GM06990 (cell line): ENCODE data around the gene EFR3B.

ENCODE experiments used
- DNase-seq: peaks from one replicate; pipeline ENCODE4 v3.0.0-alpha.2; 2011; ENCODE audit not compliant: insufficient read length; ENCODE audit errors: extremely low read depth
- H3K27me3 ChIP-seq: replicated peaks from 2 replicates; pipeline ENCODE4 v1.6.0; 2011; ENCODE audit warnings: low read length; ENCODE audit not compliant: control insufficient read depth, insufficient read depth
- H3K36me3 ChIP-seq: 2 replicates; pipeline ENCODE4 v1.5.1; 2011; ENCODE audit warnings: low read length; ENCODE audit not compliant: control insufficient read depth, insufficient read depth
- H3K4me3 ChIP-seq: replicated peaks from 2 replicates; pipeline ENCODE4 v1.5.1; 2011; ENCODE audit warnings: low read depth, mild to moderate bottlenecking, control low read depth, low read length
- TF ChIP-seq, protein P1 (sequence below): IDR thresholded peaks from 2 replicates; pipeline ENCODE4 v1.5.1; 2011; ENCODE audit warnings: low read length, control low read depth, mild to moderate bottlenecking, inconsistent platforms; ENCODE audit not compliant: insufficient read depth, poor library complexity, severe bottlenecking

Gene EFR3B

DNA sequence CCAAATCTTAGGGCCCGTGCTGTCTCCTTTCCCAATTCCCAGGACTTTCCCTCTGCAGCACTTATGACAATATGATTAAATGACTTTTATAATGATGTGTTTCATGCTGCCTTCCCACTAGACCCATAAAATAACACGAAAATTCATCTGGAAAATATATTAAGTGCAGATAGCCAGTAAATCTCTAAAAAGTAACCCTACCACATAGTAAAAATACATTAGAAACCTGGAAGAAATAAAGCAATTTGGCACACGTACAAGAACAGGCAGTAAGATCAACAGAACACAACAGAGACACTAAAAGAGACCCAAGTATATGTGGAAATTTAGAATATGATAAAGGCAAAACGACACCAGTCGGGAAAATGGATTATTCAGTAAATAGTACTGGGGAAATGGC, 156.7 kb downstream of the EFR3B start:
- H3K4me3 ChIP-seq: no peak overlapping the region
- no peak for DNase-seq
- TF ChIP-seq, protein P1, sequence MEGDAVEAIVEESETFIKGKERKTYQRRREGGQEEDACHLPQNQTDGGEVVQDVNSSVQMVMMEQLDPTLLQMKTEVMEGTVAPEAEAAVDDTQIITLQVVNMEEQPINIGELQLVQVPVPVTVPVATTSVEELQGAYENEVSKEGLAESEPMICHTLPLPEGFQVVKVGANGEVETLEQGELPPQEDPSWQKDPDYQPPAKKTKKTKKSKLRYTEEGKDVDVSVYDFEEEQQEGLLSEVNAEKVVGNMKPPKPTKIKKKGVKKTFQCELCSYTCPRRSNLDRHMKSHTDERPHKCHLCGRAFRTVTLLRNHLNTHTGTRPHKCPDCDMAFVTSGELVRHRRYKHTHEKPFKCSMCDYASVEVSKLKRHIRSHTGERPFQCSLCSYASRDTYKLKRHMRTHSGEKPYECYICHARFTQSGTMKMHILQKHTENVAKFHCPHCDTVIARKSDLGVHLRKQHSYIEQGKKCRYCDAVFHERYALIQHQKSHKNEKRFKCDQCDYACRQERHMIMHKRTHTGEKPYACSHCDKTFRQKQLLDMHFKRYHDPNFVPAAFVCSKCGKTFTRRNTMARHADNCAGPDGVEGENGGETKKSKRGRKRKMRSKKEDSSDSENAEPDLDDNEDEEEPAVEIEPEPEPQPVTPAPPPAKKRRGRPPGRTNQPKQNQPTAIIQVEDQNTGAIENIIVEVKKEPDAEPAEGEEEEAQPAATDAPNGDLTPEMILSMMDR: no peak
- no peaks in the 10 kb centered on the region for H3K36me3 ChIP-seq
- no peaks in the 10 kb centered on the region for H3K27me3 ChIP-seq

DNA sequence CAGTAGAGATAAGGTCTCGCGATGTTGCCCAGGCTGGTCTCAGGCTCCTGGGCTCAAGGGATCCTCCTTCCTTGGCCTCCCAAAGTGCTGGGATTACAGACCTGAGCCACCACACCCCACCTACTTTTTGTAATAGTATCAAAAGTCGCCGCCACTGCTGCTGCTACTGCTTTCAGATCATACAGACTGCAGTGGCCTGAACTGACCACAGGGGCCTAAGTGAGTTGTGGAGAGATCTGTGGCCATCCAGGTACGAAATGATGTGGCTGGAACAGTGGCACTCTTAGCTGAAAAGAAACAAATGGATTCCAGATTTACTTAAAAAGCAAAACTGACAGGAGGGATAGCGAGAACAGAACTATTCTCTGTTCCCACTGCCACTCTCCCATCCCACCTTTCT, 159.4 kb downstream of the EFR3B start:
- TF ChIP-seq, protein P1: peak; percentile 25
- DNase-seq: no peak
- H3K4me3 ChIP-seq: no peak overlapping the region
- no peaks in the 10 kb centered on the region for H3K27me3 ChIP-seq
- no peaks in the 10 kb centered on the region for H3K36me3 ChIP-seq

DNA sequence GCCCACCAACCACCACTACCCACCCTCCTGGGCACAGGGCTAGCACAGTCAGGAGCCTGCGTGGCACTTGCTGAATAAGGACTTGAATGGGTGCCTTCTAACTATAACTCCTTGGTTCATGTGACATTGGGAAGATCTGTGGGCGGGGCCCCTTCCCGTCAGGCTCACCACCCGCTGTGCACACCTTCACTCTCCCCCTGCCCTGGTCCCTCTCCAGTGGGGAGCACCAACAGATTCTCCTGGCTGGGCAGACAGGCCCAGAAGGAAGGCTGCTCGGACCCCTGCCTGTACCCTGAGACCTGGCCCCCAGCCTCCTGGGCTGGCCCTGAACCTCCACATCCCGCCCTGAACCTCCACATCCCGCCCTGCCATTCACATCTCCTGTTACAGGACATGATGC, 159.9 kb downstream of the EFR3B start:
- no peak overlapping the region for H3K4me3 ChIP-seq
- H3K36me3 ChIP-seq: no peaks in the 10 kb centered on the region
- no peak for DNase-seq
- TF ChIP-seq, protein P1: no peak
- no peaks in the 10 kb centered on the region for H3K27me3 ChIP-seq

DNA sequence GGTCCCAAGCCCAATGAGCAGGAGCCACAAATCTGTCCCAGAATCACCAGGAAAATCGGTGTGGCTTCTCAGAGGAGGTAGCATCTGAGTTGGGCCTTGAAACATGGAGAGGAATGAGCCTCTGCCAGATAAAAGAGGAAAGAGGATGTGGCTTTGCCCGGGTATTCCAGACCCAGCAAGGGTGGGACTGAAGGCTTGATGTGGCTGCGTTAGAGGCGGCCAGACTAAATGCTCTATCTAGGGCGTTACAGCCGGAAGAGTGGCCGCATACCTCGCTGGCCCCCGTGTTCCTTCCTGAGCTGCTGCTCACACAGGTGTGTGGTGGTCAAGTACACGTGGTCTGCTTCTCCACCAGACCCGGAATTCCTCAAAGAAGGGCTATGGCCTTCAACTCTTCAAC, 160.4 kb downstream of the EFR3B start:
- DNase-seq: no peak
- Histone ChIP-seq H3K4me3 (no peak overlapping the region), H3K27me3 (no peaks in the 10 kb centered on the region), H3K36me3 (no peaks in the 10 kb centered on the region)
- TF ChIP-seq, protein P1: no peak

DNA sequence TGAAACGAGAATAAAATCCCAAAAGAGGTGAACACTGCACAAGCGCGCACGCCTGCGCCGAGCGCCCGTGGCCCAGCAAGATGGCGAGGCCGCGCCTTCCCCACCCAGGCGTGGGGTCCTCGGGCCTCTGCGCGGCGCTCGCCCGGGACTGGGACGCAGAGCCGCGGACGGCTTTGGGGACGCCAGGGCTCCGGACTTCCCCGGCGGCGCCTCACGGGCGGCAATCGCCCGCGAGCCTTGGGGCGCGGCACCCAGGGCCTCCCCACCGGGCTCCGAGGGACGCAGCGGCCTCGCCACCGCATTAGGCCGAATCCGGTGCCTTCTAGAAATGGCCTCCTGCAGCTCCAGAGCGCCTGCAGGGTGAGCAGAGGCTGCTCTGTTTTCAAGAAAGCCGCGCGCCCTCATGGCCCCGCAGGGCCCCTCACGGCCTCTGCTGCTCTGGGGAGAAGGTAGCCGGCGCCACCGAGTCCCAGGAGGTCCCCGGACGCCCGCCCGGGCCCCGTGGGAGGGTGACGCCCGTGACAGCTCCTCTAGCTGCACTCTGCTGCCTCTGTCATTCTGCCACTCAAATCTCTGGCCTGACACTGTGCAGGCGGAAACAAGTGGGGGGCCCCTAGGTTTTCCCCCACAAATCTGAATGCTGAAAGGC, 162.4 kb downstream of the EFR3B start:
- peak; percentile 65 for DNase-seq
- H3K27me3 ChIP-seq: no peaks in the 10 kb centered on the region
- peak overlapping the region; percentile 27 for H3K4me3 ChIP-seq
- TF ChIP-seq, protein P1: peak; percentile 0
- H3K36me3 ChIP-seq: no peaks in the 10 kb centered on the region

DNA sequence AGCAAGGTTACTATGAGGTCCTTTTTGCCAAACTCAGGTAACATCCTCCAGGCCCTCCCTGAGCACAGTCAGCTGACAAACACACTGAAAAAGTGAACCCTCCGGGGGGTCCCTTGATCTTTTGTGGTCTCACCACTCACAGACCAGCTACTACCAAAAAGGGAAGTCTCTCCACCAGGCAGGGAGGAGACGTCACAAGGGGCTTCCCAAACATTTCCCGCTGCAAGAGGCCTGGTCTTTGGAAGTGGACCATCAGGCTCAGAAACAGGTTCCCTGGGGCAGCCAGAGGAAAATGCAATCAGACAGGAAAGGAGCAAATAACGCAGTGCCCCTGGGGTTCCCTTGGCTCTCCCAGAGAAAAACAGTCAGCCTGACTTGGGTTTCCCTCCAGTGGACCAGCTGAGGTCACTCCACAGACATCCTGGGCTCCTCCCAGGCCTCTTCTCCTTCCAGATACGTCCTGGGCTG, 165.2 kb downstream of the EFR3B start:
- DNase-seq: no peak
- TF ChIP-seq, protein P1: no peak
- Histone ChIP-seq H3K27me3 (no peaks in the 10 kb centered on the region), H3K36me3 (no peaks in the 10 kb centered on the region), H3K4me3 (no peak overlapping the region)
